Hepatocyte (in vitro differentiated cells): Measurements from ENCODE around the gene GCH1. TPM values are rescaled to one million over a fixed set of nuclear protein-coding genes. Genes with fewer than 3 reads are reported as not detected.

Experiments
- DNase-seq: peaks from one replicate; pipeline ENCODE4 v3.0.0-alpha.2; 2016; ENCODE audit warnings: low spot score
- H2AFZ ChIP-seq: fragments of 200-600 bp; sonication (generic); 2 replicates; pipeline ENCODE4 v1.6.0; 2016; ENCODE audit warnings: antibody characterized with exemption, mild to moderate bottlenecking
- H3K27ac ChIP-seq: fragments of 200-600 bp; sonication (generic); 2 replicates; pipeline ENCODE4 v1.5.1; 2016; ENCODE audit warnings: mild to moderate bottlenecking
- H3K27me3 ChIP-seq: fragments of 200-600 bp; sonication (generic); 2 replicates; pipeline ENCODE4 v1.6.1; 2016
- H3K36me3 ChIP-seq: fragments of 200-600 bp; sonication (generic); replicated peaks from 2 replicates; pipeline ENCODE4 v1.5.1; 2016; ENCODE audit warnings: low read depth; ENCODE audit not compliant: insufficient read depth
- H3K4me1 ChIP-seq: fragments of 200-600 bp; sonication (generic); 2 replicates; pipeline ENCODE4 v1.5.1; 2016; ENCODE audit warnings: mild to moderate bottlenecking, moderate library complexity; ENCODE audit not compliant: insufficient read depth
- H3K4me2 ChIP-seq: fragments of 200-600 bp; sonication (generic); 2 replicates; pipeline ENCODE4 v1.6.0; 2016
- H3K4me3 ChIP-seq: fragments of 200-600 bp; sonication (generic); 2 replicates; pipeline ENCODE4 v1.5.1; 2016; ENCODE audit warnings: mild to moderate bottlenecking
- H3K79me2 ChIP-seq: fragments of 200-600 bp; sonication (generic); 2 replicates; pipeline ENCODE4 v1.6.0; 2017; ENCODE audit warnings: mild to moderate bottlenecking
- H3K9me2 ChIP-seq: fragments of 200-600 bp; sonication (generic); replicated peaks from 2 replicates; pipeline ENCODE4 v1.6.0; 2017; ENCODE audit warnings: mild to moderate bottlenecking; ENCODE audit not compliant: insufficient read depth
- H3K9me3 ChIP-seq: fragments of 200-600 bp; sonication (generic); 2 replicates; pipeline ENCODE4 v1.5.1; 2016; ENCODE audit warnings: low read depth, mild to moderate bottlenecking
- H4K20me1 ChIP-seq: fragments of 200-600 bp; sonication (generic); 2 replicates; pipeline ENCODE4 v1.6.0; 2016; ENCODE audit warnings: mild to moderate bottlenecking; ENCODE audit not compliant: insufficient read depth, poor library complexity, severe bottlenecking
- CTCF ChIP-seq: fragments of 200-600 bp; sonication (generic); IDR thresholded peaks from 2 replicates; pipeline ENCODE4 v1.5.1; 2016; ENCODE audit warnings: antibody characterized with exemption, mild to moderate bottlenecking; ENCODE audit not compliant: poor library complexity
- EZH2 ChIP-seq: fragments of 200-600 bp; sonication (generic); IDR thresholded peaks from 2 replicates; pipeline ENCODE4 v1.6.1; 2016; ENCODE audit warnings: antibody characterized with exemption, mild to moderate bottlenecking, borderline replicate concordance
- EZH2phosphoT487 ChIP-seq: fragments of 200-600 bp; sonication (generic); IDR thresholded peaks from one replicate; pipeline ENCODE4 v1.6.1; 2018; ENCODE audit warnings: antibody characterized with exemption, mild to moderate bottlenecking, low read depth, moderate library complexity; ENCODE audit not compliant: unreplicated experiment, severe bottlenecking
- WGBS: methylation state at CpG from one replicate; pipeline ENCODE4 v1.1.6; 2016; ENCODE audit warnings: low lambda C conversion rate; ENCODE audit errors: missing lambda C conversion rate; 5-methylcytosine and 5-hydroxymethylcytosine counted together
- polyA plus RNA-seq: library from polyadenylated mRNA; unstranded; fragments of >200 nt; fragmentation: Nextera tagmentation; extraction: Ambion mirVana; gene quantifications from 2 replicates; pipeline ENCODE4 v1.2.1, GENCODE V29; 2016
- total RNA-seq: library from RNA; depleted of rRNA; stranded (reverse); fragments of >200 nt; gene quantifications from 2 replicates; pipeline ENCODE4 v1.2.3, GENCODE V29; 2014

The GCH1 gene
- total and polyA plus RNA-seq, 2 experiments from 2014 or later, result 19.3 to 29.9 TPM

- H3K27me3 ChIP-seq, result no peaks in the 10 kb centered on the region
- H3K4me2 ChIP-seq, result no peak overlapping the region
- H3K9me2 ChIP-seq, result no peaks in the 10 kb centered on the region
- TF ChIP-seq CTCF (no peak), EZH2phosphoT487 (no peak), EZH2 (no peak)
- H3K27ac ChIP-seq, result no peak overlapping the region
- no peak overlapping the region for H2AFZ ChIP-seq
- no peak for DNase-seq
- H3K9me3 ChIP-seq, result no peaks in the 10 kb centered on the region
- no peak overlapping the region for H3K4me3 ChIP-seq
- no peaks in the 10 kb centered on the region for H3K36me3 ChIP-seq
- no peaks in the 10 kb centered on the region for H3K4me1 ChIP-seq
- 74% methylated on average over 9 of the region's 9 CpGs for WGBS
- no peaks in the 10 kb centered on the region for H4K20me1 ChIP-seq
- no peaks in the 10 kb centered on the region for H3K79me2 ChIP-seq
Measured at GRCh38 chr14:54798465-54799124, 104.0 kb downstream of the GCH1 start.

- Histone ChIP-seq H3K27ac (no peak overlapping the region), H4K20me1 (no peaks in the 10 kb centered on the region), H3K4me1 (no peaks in the 10 kb centered on the region), H3K9me3 (no peaks in the 10 kb centered on the region), H3K9me2 (no peaks in the 10 kb centered on the region), H2AFZ (no peak overlapping the region), H3K27me3 (no peaks in the 10 kb centered on the region), H3K36me3 (no peaks in the 10 kb centered on the region), H3K79me2 (no peaks in the 10 kb centered on the region), H3K4me3 (no peak overlapping the region), H3K4me2 (no peak overlapping the region)
- 73% methylated on average over 2 of the region's 4 CpGs for WGBS
- no peak for DNase-seq
- TF ChIP-seq EZH2, result no peak
- TF ChIP-seq EZH2phosphoT487, result no peak
- TF ChIP-seq CTCF, result no peak
Measured at GRCh38 chr14:54797986-54798385, 104.6 kb downstream of the GCH1 start.

GRCh38 chr14:54797556-54797955, 105.1 kb downstream of the GCH1 start:
- Histone ChIP-seq H2AFZ (no peak overlapping the region), H4K20me1 (no peaks in the 10 kb centered on the region), H3K4me2 (no peak overlapping the region), H3K27me3 (no peaks in the 10 kb centered on the region), H3K9me3 (no peaks in the 10 kb centered on the region), H3K4me3 (no peak overlapping the region), H3K27ac (no peak overlapping the region), H3K36me3 (no peaks in the 10 kb centered on the region), H3K79me2 (no peaks in the 10 kb centered on the region), H3K9me2 (no peaks in the 10 kb centered on the region), H3K4me1 (no peaks in the 10 kb centered on the region)
- 86% methylated on average over 6 of the region's 6 CpGs for WGBS
- DNase-seq, result no peak
- TF ChIP-seq EZH2phosphoT487 (no peak), EZH2 (no peak), CTCF (no peak)
